IPS DF 4.7 (cell line): ENCODE data around the gene CIB2.

Source experiments
- DNase-seq: peaks from one replicate; pipeline ENCODE4 v3.0.0-alpha.2; 2013; ENCODE audit warnings: low spot score; ENCODE audit errors: extremely low read depth

Gene CIB2

DNA sequence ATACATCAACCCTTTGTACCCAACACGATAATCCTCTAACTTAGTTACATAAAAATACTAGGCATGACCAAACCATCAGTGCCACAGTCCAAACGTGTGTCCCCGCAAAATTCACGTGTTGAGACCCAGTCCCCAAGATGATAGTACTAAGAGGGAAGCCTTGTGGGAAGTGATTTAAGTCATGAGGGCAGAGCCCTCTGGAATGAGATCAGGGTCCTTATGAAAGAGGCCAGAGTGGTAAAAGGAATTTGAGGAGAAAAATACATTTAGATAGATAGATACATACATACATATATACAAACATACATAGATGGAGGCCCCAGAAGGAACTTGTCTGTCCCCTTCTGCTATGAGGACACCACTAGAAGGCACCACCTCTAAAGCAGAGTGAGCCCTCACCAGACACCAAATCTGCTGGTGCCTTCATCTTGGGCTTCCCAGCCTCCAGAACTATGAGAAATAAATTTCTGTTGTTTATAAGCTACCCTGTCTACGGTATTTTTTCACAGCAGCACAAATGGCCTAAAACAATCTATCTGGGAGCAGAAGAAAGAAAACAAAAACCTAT, 61.7 kb downstream of the CIB2 start:
- no peak for DNase-seq

DNA sequence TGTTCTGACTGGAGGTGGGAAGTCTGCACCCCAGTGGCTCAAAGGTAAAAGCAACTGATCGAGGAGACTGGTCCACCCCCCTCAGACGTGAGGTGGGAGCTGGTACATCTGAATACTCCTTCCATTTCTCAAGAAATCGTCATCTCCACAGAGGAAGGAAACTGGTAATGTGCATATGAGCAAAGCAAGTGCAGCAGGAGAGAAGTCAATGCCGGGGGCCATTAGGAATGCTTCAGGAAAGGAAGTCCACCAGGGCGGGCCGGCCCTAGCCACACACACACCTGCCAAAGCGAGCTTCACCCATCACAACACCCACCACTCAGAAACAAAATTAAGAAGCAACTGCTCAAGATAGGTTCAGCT, 62.2 kb downstream of the CIB2 start:
- no peak for DNase-seq

DNA sequence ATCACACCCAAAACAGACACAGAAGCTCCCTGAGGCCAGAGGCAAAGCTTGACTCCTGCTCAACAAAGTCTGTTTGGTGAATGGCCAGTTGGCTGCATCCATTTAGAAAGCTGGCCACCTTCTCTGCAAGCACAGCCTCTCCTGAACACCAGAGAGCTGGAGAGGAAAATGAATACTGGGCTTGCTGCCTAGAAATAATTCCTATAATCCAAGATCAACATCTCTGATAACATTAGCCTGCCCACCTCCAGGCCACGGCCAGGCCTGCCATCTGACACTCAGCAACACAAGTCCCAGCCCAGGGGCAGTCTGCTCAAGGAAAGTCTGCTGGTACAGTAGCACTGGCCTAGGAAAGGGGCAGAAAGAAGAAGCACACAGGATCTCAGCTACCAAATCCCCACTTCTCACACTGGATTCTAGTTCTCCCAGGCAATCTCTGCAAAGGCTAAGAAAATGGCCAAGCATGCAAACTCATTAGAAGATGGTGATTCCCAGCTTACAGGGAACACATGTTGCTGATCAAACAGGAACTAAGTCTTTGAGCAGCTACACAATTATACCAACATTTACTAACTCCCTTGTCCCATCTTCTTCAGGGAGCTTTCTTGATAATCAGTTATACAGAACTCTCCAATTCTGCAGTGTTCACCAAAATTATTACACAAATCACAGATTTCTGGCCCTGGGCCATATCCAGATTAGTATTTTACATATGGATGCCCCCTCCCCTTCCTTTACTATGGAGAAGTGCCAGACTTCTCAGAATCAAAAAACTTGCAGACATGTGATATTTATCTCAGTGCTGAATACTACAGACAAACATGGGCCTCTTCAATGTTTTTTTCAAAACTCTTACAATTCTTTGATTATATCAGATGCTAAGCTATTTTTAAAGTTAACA, 63.7 kb downstream of the CIB2 start:
- DNase-seq: no peak

DNA sequence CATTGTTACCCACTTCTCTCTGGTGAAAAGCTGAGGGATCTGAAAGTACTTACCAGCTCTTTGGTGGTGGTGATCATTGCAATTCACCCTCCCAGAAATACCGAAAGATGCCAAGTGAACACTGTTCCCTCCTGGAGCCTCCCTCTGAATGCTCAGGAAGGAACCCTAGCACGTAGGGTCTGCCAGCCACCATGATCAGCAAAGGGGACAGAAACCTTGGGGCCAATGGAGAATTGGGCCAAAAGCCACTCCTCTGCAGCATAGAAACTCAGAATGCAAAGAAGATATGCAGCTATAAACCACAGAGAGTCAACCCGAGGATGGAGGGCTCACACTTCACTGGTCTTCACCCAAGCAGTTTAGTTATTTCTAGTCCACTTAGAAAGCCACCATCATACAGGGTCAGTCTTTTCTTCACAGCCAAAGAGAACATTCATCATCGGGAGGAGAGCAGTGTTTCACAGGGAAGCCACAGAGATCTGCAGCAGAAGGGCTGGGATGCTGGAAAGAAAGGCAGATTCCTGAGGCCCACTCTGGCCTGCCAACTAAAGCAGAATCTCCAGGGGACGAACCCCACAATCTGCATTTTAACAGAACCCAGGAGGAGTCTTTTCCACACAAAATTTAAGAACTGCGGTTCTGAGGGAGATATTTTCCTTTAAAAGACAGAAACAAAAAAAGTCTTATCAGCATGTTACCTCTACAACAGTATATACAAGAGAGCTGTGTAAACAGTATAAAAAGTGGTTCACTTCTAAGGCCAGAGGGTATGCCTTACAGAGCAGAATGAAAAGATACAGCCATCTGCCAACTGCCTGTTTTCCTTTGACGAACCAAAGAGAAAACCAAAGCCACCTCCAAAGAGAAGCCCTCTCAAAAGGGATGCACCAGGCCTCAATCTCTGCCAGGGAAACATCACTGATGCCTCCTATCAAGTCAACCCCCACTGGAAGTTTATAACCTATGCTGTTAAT, 65.0 kb downstream of the CIB2 start:
- no peak for DNase-seq

DNA sequence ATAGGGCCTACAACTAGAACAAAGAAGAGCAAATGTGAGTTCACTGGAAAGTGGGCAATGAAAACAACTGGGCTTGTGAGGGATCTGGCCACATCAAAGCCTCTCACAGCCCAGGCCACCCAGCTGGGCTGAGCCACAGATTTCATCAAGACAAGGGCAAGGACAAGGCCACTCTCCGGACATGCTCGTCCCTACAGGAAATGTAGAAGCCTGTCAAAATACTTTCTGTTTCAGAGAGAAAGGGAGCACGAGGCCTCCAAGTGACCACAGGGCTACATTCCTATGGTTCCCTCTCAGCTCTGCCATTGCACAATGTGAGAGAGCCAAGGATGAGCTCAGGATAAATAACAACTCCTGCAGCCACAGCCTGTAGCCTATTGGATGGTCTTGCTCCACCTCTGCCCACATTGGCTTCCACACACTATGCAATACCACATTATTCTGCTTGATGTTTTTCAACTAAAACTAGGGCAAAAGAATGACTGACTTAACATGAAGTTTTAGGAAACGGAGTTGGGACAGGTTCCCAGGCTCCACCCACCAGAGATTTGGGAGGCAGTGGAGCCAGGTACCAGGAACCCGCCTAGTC, 65.9 kb downstream of the CIB2 start:
- no peak for DNase-seq

DNA sequence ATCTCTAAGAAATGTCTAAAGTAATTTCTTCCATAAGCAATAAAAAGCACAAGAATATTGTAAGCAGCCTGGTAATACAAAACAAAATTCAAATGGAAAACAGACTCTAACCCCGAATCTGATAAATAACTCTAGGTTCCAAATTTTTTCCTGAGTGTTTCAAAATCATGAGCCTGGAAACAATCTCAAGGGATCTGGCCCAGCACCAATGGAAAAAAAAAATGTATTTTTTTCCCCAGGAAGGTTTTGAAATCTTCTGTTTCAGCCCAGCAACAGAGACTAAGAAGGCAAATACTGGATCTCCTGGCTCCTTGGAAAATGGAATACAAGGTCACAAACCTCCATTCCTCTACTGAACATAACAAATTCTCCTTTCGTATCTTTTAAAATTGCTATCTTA, 66.7 kb downstream of the CIB2 start:
- no peak for DNase-seq

DNA sequence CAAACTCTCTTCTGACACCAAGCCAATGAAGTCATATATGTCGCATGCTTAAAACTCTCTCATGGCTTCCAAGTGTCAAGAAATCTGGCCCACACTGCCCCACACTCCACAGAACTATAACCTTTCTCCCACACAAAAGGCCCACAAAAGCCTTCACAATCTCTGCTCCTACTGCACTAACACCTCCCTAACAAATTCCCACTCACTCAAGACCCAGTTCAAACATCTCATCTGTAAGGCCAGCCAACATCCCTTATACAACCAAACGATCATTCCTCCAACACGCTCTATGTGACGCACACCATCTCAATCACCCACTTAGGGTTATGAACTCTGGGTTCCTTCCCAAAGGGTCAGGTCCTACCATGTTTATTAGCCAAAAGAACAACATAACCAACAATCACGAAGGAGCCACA, 67.3 kb downstream of the CIB2 start:
- no peak for DNase-seq

DNA sequence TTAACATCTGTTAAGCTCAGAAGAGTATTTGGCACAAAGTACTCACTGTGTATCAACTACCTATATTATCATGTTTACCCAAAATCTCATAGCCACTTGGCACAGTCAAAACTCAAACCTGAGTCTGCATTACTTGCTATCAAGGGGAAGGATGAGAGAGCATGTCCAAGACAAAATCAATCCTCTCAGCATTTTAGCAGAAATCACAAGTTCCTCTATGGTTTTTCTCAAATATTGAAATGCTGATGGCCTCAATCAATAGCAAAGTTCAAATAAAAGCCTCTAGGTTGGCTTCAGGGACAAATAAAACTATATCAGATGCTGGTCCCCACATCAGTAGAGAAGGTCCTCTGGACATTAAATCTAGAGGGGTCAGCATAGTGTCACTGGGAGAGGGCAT, 68.0 kb downstream of the CIB2 start:
- DNase-seq: no peak

DNA sequence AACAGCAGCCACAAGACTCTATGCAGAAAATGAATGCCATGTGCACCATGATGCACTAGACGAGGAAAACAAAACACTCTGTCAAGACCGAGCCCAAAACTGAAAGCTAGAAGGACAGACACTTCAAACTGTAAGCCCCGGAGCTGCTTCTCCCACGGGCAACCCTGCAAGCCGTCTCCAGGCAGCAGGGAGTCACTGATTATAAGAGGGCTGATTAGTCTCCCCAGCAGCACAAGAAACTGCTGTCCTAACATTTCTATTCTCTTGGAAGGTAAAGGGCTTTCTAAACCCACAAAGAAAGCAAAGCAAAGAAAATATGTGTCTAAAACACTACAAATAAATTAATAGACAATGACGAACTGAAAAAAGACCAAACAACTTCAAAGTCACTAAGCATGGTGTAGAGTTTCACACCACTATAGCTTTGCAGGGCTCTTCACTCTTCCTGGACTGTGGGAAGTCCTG, 69.2 kb downstream of the CIB2 start:
- DNase-seq: no peak

DNA sequence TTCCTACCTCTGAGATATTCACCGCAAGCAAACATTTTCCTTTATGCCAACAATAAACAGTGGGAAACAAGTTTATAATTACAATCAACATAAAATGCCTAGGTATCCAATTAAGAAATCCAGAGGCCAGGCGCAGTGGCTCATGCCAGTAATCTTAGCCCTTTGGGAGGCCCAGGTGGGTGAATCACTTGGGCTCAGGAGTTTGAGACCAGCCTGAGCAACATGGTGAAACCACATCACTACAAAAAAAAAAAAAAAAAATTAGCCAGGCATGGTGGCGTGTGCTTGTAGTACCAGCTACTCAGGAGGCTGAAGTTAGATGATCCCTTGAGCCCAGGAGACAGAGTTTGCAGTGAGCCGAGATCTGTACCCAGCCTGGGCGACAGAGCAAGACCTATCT, 71.0 kb downstream of the CIB2 start:
- no peak for DNase-seq

DNA sequence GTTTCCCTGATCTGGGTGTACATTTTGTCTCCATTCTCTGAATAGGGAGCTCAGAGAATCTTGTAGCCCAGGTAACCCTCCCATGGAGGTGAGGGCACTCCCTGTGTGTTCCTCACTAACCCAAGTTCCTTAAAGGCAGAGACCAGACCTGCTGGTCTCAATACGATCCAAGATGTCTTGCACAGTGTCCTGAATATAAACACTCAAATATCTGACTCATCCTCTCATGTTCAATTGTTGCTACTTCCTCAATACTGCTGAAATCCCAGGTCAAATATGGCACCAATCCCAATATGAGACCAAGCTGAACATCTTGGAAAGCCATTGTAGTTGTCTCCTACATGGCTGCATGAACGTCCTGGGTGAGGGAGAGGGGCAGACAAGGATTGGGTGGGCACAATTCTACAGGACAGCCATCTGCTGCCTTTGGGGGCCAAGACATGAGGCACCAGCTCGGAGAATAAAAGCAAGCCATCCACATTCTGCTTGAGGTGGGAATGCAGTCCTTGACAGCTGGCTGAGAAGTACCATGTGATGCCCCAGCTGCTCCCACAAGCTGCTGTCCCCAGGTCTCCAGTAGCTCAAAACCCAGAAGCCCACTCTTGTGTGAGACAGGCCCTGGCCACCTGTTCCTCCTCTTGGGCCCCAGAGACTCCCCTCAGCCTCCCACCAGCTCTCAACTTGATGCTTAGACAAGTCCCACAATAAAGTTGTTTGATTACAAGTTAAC, 72.0 kb downstream of the CIB2 start:
- no peak for DNase-seq

DNA sequence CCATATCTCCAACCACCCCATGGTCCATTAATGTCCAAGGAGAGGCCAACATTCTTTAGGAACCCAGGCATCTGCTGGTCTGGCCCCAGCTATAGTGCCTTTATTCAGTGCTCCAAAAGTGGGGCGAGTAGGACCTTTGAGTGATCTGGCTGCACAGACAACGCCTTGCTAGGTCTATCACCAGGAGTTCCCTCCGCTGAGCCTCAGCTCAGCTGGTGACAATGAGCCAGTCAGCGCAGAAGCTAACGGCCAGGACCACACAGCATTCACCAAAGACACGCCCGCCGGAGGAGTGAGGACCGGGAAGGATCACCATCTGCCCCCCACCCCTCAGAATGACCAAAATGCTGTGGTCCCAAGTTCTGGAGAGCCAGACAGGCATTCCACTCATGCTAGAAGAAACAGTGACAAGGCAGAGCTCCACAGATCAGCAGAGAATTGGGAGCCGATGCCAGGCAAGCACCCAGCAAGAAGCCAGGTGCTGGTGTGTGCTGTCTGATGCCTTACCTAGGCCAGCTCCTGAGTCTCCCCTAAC, 72.8 kb downstream of the CIB2 start:
- DNase-seq: no peak

DNA sequence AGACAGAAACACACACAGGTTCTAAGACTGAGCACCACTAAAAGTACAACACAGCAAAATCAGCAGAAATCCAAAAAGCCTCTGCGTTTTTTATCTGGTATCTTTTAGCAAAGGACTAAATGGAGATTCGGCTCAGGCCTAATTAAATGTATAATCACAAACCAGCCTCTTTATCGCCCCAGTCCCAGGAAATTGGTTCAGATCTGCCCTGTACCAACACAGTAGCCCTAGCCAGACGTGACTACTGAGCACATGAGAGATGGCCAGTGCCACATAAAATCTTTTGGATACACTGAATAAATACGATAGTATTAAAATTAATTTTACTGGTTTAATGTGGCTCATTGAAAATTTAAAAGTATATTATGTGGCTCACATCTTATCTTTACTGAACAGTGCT, 73.4 kb downstream of the CIB2 start:
- no peak for DNase-seq

DNA sequence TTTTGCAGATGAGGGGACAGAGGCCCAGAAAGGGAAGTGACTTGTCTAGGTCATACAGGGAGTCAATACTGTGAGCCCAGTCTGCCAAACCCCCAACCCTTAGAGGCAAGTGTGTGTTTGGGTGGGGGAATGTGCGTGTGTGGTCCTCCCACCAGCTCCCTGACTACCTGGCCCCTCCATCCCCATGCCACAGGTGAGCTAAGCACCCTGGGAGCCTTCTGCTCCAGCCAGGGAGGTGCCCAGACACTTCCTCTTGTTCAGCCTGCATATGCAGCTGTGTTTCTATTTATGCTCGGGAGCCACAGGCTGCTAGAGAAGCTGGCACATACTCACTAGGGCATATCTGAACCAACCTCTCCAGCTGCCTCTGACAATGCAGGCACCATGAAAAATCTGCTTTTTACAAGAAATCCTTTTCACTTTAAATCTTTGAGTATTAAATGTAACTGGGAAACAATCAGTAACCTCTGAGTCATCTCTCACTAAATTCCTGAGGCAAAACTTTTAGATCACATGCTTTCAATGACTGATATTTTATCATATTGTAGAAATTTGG, 74.5 kb downstream of the CIB2 start:
- DNase-seq: no peak

DNA sequence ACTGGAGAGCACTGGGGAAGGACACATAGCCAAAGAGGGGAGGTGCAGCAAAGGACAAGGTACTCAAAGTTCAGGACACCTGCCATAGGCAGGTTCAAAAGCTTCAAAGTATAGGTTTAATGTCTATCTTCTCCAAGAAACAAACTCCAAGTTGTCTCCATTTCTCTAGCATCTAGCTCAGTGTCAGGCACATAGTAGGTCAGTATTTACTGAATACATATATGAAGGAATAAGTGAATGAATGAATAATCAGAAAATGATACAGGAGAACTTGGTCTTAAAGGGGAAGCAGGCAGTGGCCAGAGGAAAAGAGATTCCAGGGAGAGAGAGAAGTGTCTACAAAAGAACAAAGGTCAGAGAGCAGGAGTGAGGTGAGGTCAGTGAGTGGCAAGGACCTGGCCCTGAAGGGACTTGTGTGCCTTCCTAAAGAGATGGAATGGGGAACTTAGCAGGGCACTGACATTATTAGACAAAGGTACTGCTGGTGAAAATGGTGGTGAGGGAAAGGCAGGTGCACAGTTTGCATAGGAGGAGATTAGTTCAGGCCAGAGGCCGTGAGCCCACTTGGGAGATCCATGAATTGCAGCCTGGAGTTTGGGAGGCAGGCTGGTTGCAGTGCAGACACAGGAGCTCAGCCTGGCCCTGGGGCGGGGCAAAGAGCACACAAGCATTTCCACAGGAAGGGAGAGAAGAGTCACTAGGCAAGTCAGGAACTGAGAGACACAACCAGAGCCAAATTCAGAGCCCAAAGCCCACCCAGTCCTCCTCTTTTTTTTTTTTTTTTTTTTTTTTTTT, 75.1 kb downstream of the CIB2 start:
- DNase-seq: no peak

DNA sequence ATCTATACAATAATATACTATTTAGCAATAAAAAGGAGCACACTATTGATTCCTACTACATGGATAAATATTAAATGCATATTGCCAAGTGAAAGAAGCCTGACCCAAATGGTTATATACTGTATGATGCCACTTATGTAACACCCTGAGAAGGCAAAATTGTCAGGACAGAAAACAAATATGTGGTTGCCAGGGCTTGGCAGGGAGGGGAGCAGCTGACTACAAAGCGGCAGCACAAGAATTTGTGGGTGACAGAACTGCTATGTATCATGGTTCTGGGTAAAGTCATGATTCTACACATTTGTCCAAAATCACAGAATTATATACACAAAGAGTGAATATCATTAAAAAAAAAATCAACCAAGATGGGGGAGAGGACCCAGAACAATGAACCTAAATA, 76.3 kb downstream of the CIB2 start:
- DNase-seq: no peak
